Measurements from ENCODE around the gene RUNX1.

Gene RUNX1

DNA sequence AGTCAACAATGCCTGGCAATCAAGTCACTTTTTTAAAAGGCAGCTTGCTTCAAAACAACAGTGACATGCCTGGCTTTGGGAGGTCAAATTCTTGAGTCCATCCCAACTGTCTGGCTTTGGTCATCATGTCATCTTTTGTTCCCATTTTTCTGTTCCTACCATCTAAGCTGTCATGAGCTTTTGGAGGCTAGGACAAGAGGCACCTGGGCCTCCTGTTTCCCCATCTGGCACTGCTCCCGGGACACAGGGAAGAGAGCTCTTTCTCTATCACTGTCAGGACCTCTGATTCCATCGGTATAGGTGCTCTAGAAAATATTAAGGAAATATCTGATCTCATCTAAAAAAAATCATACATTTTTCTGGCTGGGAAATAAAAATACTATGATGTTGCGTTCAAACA is 224.0 kb downstream of the RUNX1 start:
- no peak for DNase-seq (ENCODE audit: low spot score)

DNA sequence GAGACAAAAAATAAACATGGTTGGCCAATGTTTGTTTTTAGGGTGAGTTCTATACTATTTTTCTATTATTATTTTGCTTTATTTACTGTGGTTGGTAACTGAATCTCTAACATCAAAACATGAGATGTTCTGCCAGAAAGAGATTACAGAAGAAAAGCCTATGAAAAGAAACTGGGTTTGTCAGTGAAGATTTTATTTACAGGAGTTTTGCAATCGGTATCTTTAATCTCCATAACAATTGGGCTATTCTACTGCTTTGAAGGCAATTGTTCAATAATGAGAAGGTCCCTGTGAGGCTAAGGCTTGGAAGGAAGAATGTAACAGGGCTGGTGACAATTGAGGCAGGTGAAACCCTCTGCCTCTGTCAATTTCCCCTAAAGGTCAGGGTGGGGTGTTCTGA is 224.8 kb downstream of the RUNX1 start:
- DNase-seq (ENCODE audit: low spot score): no peak

DNA sequence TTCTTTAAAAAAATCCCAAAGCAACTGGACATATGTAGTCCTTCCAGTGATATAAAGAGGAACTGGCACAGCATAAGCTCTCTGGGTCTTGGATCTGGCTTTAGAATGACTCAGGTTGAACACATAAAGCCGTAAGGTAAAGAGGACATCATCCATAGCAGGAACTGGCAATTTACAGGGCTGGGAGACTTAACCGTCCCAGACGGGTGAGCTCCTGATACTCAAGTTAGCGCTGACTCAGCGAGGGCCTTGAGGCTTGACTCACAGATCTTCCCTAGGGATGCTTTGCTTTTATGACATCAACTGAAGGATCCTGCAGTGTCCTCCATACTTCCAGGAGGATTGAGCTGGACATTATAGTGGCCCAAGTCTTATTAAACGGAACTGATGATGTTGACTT is 226.2 kb downstream of the RUNX1 start:
- no peak for DNase-seq (ENCODE audit: low spot score)

DNA sequence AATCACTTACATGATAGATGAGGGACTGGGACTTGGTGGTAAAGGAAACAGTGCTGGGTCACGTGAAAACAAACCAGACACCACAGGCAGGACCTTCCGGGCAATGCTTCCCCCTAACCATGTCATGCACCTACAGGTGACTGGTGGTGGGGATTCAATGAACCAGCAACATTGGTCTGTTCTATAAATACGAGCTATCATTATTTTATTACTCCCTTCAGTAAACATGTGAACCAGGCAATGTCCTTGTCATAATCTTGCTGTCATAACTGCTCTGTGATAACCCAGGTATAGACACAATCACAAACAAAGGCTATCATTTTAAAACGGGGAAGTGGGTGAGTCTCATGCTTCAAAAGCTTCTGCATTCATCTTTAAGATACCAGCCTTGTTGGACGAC is 226.9 kb downstream of the RUNX1 start:
- no peak for DNase-seq (ENCODE audit: low spot score)

DNA sequence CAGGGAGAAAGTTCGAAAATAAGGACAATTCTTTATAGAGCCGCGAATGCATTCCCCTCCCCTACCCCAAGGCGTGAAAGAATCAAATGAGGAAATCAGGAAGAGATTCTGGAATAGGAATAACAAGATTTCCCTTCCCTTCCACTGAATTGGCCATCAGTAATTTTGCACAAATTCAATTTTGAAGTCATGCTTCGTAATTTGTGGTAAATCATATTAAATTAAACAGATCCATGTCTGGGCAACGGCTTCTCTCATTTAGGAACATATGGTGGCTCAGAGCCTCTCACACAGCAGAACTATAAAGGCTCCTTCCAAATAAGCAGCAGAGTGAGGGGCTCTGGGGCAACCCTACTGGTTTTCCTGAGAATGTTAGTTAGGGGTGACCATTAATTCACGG is 227.4 kb downstream of the RUNX1 start:
- DNase-seq (ENCODE audit: low spot score): no peak

DNA sequence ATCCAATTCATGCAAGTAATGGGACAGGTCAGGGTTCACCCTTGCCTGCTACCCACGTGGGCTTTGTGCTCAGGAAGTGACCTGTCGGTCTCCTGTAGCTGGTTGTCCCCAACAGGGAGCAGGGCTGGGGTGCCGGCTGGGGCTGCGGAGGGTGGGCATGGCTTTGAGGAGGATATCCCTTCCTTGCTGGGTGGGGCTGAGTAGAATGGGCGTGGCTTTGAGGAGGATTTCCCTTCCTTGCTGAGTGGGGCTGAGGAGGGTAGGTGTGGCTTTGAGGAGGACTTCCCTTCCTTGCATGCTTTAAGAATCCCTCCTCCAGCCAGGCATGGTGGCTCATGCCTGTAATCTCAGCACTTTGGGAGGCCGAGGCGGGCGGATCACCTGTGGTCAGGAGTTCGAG is 229.1 kb downstream of the RUNX1 start:
- no peak for DNase-seq (ENCODE audit: low spot score)

DNA sequence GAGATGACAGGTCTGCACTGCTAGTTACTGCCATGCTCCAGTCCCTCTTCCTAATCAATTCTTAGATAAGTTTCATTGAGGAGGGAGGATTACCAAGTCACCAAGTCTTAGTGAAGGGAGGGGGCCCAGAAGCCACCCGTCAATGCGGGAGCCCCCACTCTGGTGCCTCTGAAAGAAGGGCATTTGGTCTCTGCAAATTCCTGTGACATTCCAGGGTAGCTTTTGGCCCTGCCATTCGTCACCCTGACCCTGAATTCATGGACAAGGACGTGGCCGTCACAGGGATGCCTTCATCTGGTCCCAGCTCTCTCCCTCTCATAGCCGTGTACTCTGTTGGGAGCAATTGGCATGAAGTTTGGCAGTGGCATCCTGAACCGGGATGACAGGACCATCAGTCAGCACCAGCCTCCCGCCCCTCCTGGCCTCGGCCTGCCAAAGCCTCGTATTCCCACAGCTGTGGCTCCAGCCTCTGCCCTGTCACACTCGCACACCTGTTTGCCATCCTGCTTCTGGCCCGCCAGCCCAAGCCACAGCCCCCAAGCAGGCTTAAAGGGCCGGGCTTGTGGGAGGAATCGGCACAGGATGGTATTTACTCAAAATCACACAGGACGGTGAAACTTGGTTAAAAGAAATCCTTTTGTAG is 229.6 kb downstream of the RUNX1 start:
- DNase-seq (ENCODE audit: low spot score): no peak

DNA sequence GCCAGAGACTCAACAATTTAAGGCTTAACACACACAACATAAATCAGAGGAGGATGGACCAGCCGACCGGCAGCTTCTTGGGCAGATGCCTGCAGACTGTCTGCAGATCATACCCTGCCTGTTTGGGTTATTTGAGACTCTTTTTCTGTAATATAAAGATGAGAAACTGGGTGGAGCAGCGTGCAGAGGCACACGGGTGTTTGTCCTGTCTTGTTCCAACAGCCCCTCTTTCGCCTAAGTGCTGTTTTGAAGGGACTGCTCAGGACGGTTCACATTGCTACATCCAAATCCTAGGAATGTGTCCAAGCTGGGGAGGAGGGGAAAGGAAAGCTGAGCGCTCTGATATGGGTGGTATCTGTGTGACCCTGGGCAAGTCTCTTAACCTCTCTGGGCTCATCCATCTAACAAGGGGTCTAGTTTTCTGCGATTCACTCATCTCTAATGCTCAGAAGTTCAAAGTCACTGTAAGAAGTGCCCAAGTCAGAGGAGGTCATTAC is 230.4 kb downstream of the RUNX1 start:
- DNase-seq (ENCODE audit: low spot score): no peak

DNA sequence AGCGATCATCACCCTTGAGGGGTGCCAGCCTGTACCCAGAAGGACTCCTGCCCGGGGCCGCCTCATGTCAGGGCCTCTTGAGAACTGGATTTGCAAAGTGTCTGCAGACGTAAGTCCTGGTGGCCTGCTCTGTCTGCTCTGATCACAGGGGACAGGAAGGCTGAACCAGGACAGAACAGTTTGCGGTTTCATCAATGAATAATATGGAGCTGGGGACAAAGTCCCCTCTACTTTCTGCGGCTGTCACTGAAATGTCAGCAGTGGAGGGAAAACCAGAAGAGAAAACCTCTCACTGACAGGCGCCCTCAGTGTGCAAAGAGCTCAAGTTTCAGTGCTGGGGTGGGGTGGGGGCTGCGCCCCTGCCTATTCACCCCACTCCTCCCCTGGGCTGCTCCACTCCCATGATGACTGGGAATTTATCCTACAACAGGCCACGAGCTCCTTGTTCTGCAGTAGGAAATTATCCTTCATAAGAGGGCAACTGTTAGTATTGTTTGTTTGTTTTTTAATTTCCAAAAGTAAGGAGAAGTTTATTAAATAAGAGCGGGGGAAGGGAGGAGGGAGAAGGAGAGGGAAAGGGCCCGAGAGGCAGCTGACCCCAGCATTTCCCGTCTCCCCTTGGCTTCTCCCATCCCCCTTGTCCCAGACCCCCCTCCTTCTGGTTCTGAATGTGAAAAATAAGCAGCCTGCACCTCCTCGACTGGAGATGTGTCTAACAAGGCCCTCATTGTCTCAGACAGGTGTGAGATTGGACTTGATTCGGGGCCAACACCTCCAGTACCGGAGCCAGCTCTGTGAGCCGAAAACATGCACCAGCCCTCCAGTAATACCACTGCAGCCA is 231.1 kb downstream of the RUNX1 start:
- DNase-seq (ENCODE audit: low spot score): no peak

DNA sequence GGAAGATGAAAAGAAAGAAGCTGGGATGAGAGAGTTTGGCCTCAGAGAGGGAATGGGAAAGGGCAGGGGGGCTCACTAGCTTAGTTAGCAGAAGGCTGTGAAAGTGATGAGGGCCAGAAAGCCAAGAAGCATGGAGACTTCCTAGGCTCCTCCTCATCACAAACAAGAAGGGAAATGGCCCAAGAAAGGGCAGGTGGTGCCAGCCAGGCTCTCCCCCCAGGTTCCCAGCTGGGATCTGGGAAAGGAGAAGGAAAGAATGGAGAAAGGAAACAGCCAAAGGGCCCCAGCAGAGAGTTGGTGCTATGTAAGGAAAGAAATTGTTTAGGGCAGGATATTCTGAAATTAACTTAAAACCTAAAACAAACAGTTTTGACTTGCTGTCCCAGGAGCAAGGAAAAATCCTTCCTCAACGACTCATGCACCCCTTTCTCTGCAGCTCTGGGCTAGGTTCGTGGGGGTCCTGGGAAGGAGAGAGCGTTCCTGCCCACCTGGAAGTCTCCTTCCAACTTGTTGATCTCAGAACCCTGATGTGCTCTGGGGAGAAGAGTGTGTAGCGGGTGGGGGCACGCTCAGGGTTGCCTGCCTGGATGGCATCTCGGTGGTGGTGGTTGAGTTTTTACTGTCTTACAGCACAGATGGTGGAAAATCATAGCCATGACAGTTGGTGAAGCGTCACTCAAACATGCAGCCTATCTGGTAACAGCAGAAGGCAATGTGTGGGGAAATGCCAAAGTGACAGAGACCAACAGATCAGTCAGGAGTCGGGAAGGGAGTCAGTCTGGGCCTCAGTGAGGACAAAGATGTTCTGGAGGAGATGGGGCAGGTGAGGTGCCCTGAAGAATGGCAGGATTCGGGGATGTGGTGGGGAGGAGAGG is 233.0 kb downstream of the RUNX1 start:
- DNase-seq (ENCODE audit: low spot score): no peak

DNA sequence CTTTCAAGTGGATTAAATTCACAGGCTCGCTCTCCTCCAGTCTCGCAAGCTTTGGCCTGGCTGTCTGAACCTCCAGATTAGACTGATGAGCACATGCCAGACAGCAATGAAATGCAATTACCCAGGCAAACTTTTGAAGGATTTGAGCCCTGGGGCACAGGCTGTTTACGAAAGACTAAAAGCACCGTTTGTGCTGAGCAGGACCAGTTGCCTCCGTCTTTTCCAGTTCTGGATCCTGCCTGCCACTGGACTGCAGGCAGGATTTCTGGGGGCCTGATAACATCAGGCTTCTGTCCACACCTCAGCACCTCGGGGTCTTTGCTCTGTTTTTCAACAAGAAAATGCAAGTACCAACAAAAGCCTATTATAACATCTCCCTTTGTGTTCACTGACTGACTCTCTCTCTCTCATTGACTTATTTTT is 234.6 kb downstream of the RUNX1 start:
- DNase-seq (ENCODE audit: low spot score): no peak

DNA sequence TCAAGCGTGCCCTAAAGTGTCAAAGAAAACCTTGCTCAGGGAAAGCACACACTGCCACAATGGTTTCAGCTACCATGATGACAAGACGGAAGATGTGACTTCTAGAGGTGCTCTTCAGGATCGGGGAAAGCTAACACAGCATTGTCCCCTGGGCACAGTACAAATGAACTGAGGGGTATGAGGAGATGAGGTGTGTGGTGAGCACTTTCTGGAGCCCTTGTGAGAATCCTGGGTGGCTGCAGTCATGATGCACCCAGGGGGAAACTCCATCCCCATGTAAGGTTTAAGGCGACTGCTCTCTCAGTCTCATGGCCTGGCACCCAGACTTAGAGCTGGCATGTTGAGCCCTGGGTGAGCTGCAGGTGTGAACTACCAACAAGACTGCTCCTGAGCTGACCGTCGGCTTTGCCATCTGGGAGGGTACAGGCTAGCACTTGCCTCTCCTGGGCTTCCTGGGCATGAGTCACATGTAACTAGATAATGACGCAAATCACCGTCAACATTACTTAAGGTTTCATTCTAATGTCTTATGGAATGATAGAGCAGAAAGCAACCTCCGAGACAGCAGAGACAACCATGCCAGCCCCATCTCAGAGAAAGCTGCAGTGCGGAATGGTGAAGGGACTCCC is 235.7 kb downstream of the RUNX1 start:
- DNase-seq (ENCODE audit: low spot score): no peak

DNA sequence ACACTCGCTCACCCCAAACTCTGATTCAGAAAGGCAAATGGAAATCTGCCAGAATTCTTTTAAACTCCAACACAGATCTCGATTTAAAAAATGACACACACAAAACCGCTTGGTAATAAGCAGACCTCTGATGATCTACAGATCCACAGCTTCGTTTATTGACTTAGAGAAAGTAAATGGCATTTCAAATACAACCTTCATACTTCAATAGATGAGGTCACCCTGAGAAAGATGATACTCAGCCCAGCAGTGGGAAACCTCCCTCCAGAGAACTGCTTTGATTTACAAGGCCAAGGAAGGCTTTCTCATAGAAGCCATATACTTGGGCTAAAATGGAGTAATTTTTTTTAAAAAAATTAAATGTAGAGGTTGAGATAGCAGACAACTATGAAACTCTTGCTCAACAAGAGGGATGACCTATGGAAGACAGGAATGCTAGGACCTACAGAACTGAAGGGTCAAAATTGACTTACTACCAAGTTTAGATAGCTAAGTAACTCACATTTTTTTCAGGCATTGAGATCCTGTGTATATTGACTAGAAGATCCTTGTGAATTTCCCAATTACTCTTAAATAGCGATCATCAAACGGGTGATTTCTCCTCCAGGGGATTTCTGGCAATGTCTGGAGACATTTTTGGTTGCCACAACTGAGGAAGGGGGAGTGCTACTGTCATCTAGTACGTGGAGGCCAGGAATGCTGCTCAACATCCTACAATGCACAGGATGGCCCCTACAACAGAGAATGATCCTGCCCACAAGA is 236.4 kb downstream of the RUNX1 start:
- DNase-seq (ENCODE audit: low spot score): no peak

DNA sequence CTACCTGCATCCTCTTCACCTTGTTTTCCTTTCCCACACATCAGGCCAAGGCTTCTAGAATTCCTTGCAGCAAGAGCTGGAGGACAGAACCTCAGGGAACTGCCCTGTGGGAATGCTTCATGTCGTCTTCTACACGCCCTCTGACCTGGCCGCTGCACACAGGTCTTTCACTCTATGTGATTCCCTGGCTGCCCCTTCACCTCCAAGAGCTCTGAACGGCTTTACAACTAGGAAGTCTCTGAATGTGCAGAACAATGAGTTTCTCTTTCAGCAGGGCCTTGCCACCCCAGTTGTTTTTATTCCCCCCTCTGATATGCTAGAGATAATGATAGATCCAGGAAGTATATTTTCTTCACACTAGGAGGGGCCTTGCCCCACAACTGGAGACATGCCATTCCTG is 237.7 kb downstream of the RUNX1 start:
- no peak for DNase-seq (ENCODE audit: low spot score)

DNA sequence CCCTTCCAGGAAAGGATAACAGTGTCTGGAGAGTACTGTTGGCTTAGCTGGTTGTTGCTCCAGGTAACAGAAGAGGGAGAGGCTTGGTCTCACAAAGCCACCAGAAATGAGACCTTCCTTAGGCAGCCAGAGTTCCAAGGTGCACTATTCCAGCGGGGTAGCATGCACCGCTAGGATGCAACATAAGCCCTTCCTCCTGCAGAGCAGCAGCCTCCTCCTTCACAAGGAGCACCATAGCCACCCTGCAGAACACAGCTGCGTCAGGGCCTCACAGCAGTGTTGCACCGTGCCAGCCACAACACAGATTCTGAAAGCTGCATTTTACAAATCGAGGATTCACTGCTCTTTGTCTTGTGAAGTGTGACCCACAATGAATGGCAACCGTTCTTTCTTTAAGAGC is 238.3 kb downstream of the RUNX1 start:
- no peak for DNase-seq (ENCODE audit: low spot score)

DNA sequence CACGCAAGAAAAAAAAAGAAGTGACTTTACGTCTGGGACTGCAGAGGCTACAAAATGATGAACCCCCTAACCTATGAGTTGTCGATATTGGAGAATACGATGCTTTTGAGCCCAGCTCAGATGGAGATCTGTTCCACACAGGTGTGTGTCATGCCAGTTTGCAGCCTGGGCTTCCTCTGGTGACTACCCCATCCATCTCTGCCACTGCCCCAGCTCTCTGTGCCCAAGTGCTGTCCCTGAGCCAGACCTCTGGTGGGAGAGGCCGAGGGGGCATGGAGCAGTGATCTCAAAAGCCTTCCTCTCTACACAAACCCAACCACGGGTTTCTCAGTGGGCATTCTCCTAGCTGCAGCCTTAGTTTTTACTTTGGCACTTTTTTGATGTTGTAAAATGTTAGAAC is 239.3 kb downstream of the RUNX1 start:
- no peak for DNase-seq (ENCODE audit: low spot score)

DNA sequence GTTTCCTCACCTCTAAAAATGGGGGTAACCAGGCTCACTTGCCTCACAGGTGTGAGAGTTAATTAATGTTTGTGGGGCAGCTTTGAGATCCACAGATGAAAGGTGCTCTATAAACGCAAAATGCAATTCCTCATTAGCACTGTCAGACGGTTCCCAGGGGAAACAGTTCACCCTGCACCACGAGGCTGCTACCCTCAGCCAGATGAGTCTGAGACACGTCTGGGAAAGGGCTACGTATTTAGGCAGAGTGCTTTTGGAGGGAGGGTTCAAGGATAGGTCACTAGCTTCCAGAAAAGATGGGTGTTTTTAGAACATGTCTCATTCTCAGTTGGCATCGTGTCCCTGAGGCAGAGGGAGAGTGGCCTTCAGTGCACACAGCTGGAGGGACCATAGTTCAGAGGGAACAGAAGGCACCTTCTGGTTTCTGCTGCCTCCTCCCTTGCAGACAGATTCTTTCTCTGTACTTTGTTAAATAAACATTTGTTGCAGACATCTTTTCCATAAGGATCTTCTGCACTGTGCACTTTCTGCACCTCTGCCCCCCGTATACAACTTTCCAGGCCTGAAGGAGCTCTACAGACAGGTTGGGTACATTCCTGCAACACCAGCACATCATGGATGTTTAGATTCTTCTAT is 240.4 kb downstream of the RUNX1 start:
- no peak for DNase-seq (ENCODE audit: low spot score)

DNA sequence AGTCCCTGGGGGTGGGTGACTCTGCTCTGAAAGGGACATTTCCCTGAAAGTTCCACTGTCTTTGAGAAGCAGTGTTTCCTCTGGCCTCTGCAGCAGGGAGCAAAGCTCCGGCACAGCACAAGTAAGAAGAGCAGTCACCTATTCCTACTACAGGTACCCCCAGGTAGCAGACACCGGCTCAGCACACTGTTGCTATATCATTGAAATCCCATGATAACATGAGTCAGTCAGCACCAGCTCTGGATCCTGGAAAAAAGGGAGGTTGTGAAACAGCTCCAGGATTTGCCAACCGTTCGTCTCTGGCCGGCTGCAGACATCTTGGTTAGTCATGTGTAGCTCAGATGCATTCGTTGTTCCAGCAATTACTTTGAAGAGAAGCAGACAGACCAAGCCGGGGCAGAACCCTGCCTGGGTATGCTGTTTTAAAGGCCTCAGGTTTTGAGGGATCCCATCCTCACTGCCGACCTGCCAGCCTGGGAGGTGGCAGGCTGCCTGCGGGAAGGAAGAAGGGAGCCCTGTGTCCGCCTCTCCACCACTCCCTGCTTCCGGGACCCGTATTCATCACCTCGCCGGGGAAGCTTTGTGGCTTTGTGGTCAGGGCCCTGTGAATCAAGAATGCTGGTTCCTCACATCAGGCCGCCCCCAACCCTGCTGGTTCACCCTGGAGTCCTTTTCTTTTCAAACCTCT is 241.1 kb downstream of the RUNX1 start:
- no peak for DNase-seq (ENCODE audit: low spot score)

DNA sequence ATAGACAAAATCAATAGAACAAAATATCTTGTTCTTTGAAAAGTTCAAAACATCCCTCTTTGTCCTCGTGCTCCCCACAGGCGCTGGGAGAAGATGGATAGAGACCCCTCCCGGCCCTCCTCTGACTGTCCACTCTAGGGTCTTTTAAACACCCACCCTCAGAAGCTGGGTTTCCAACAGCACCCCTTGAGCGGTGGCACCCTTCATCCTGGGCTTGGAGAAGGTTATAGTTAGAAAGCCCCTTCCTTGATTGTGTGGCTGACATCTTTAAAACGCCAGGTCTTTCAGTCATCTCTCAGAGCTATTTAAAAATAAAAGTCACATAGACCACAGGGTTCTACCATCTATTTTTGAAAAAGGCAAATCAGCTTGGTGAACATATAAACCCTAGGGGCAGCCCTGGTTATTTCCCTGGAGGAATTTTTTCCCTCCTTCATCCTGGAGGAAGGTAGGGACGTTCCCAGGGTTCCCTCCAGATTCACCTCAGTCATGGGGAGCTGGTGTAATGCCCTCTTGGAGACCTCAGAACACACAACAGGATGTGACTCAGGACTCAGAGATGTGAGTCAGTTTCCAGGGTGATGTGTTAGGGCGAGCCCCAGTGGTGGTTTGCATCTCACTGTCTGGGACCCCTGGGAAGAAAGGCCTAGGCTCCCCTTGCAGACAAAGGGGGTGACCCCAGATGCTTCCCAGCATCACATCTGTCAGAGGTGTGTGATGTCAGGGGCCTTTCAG is 241.8 kb downstream of the RUNX1 start:
- no peak for DNase-seq (ENCODE audit: low spot score)

DNA sequence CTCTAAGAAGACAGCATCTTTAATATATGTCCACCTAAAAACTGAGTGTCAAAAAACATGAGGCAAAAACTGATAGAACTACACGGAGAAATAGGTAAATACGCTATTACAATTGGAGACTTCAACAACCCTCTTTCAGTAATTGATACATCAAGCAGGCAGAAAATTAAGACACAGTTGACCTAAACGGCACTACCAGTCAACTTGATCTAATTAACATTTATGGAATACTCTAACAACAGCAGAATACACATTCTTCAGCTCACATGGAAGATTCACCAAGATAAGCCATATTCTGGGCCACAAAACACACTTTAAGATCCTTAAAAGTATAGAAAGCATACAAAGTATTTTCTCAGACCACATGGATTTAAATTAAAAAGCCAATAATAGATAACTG is 242.7 kb downstream of the RUNX1 start:
- no peak for DNase-seq (ENCODE audit: low spot score)

Data from ecto neural progenitor cell (in vitro differentiated cells).